ENCODE results near the gene FGG. TPM values are rescaled to one million over a fixed set of nuclear protein-coding genes. Genes with fewer than 3 reads are reported as not detected.
"Not testable (repeated sequence)": the region's sequence is repeated elsewhere in the genome, so short reads cannot be mapped to it uniquely, and the experiment has no call there.

FGG gene
- total RNA-seq, 2 experiments from 2014 or later: not detected

- no peak overlapping the region for H3K27ac Mint-ChIP-seq
- H3K9me3 Mint-ChIP-seq: no peaks in the 10 kb centered on the region
- ATAC-seq (no peak), DNase-seq (no peak)
- H3K4me1 Mint-ChIP-seq (ENCODE audit: low read depth): no peaks in the 10 kb centered on the region
- no peak for TF ChIP-seq CTCF (IDR thresholded peaks at IDR 0.05)
- no peak overlapping the region for H3K4me3 Mint-ChIP-seq
- intact Hi-C loops (cut with micrococcal nuclease): no loop called here
- H3K27me3 Mint-ChIP-seq: peaks cover 18% of the 10 kb centered on the region
- no peaks in the 10 kb centered on the region for H3K36me3 Mint-ChIP-seq (ENCODE audit: low read depth)
- POLR2A ChIA-PET: no interaction called here
- CTCF ChIA-PET: interaction anchor here (1.6 kb wide), 2 partner anchors 16 to 18 kb away, joined by 3 to 4 read pairs; no protein-coding TSS in a partner anchor
Observed at GRCh38 chr4:154602404-154603020, 9.9 kb downstream of the FGG start.

- no peak overlapping the region for H3K4me3 Mint-ChIP-seq
- no peaks in the 10 kb centered on the region for H3K9me3 Mint-ChIP-seq
- no peak for TF ChIP-seq CTCF (IDR thresholded peaks at IDR 0.05)
- H3K27me3 Mint-ChIP-seq: peaks cover 18% of the 10 kb centered on the region
- intact Hi-C loops (cut with micrococcal nuclease): no loop called here
- no peak overlapping the region for H3K27ac Mint-ChIP-seq
- no peaks in the 10 kb centered on the region for H3K4me1 Mint-ChIP-seq (ENCODE audit: low read depth)
- no peak for DNase-seq
- ChIA-PET CTCF (interaction anchor here (1.2 kb wide), 1 partner anchor 20 kb away, joined by 3 read pairs; no protein-coding TSS in a partner anchor), POLR2A (interaction anchor here (0.7 kb wide), 1 partner anchor 39 kb away, joined by 5 read pairs; no protein-coding TSS in a partner anchor)
- ATAC-seq: no peak
- no peaks in the 10 kb centered on the region for H3K36me3 Mint-ChIP-seq (ENCODE audit: low read depth)
Observed at GRCh38 chr4:154597798-154598774, 14.4 kb downstream of the FGG start.

DNA sequence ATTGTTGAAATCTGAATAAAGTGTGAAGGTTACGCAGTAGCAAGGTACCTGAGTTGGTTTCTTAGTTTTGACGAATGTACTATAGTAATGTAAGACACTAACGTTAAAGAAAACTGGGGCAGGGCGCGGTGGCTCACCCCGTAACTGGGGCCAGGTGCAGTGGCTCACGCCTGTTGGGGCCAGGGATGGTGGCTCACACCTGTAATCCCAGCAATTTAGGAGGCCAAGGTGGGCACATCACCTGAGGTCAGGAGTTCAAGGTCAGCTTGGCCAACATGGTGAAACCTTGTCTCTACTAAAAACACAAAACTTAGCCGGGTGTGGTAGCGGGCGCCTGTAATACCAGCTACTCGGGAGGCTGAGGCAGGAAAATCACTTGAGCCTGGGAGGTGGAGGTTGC, 15.2 kb downstream of the FGG start:
- H3K9me3 Mint-ChIP-seq; H3K27ac Mint-ChIP-seq; ATAC-seq; POLR2A ChIA-PET; DNase-seq; intact Hi-C loops (cut with micrococcal nuclease); H3K36me3 Mint-ChIP-seq (ENCODE audit: low read depth); CTCF ChIA-PET; H3K4me1 Mint-ChIP-seq (ENCODE audit: low read depth); H3K4me3 Mint-ChIP-seq: not testable (repeated sequence)
- peaks cover 17% of the 10 kb centered on the region for H3K27me3 Mint-ChIP-seq

DNA sequence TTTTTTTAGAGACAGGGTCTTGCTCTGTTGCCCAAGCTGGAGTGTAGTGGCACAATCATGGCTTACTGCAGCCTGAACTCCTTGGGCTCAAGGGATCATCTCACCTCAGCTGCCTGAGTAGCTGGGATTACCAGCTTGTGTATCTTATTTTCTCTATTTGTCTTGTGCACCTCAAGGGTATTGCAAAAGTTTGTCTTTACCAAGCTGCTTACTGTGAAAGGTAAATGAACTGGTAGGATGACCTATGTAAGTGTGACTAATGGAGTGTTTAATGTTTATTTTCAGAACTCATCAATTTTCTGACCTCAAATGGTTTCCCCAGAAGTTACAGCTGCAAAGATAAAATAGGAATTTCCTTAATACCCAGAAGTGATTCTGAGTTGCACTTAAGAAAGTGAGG, 16.6 kb downstream of the FGG start:
- Mint-ChIP-seq H3K4me1 (ENCODE audit: low read depth) (no peaks in the 10 kb centered on the region), H3K27ac (no peak overlapping the region), H3K27me3 (peaks cover 16% of the 10 kb centered on the region), H3K36me3 (ENCODE audit: low read depth) (no peaks in the 10 kb centered on the region), H3K4me3 (no peak overlapping the region), H3K9me3 (no peaks in the 10 kb centered on the region)
- no peak for TF ChIP-seq CTCF (IDR thresholded peaks at IDR 0.05)
- intact Hi-C loops (cut with micrococcal nuclease): no loop called here
- POLR2A ChIA-PET: no interaction called here
- DNase-seq (no peak), ATAC-seq (no peak)
- CTCF ChIA-PET: interaction anchor here (1.1 kb wide), 1 partner anchor 37 kb away, joined by 3 read pairs; no protein-coding TSS in a partner anchor

DNA sequence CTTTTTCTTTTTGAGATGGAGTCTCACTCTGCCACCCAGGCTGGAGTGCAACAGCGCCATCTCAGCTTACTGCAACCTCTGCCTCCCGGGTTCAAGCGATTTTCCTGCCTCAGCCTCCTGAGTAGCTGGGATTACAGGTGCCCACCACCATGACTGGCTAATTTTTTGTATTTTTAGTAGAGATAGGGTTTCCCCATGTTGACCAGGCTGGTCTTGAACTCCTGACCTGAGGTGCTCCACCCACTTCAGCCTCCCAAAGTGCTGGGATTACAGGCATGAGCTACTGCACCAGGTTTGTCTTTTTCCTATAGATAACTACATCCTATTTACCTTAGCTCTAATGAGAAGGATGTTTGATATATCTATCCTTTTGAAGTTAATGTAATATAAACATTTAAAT, 18.1 kb downstream of the FGG start:
- intact Hi-C loops (cut with micrococcal nuclease); H3K27ac Mint-ChIP-seq; H3K4me1 Mint-ChIP-seq (ENCODE audit: low read depth); H3K9me3 Mint-ChIP-seq; DNase-seq; H3K36me3 Mint-ChIP-seq (ENCODE audit: low read depth); H3K4me3 Mint-ChIP-seq; ATAC-seq; POLR2A ChIA-PET: not testable (repeated sequence)
- CTCF ChIA-PET: interaction anchor here (1.0 to 1.3 kb wide), 4 partner anchors 24 to 45 kb away, joined by 3 to 6 read pairs (median 4); partner anchors contain the start of gene PLRG1
- H3K27me3 Mint-ChIP-seq: peaks cover 22% of the 10 kb centered on the region

All from activated CD8-positive, alpha-beta T cell treated with anti-CD3 and anti-CD28 coated beads for 36 hours (primary cell).